ENCODE data around the gene ABLIM2.

Gene ABLIM2

GRCh38 chr4:7993671-7994070 lies 164.9 kb downstream of the ABLIM2 start:
- DNase-seq: no peak

GRCh38 chr4:7992846-7993245 lies 165.8 kb downstream of the ABLIM2 start:
- DNase-seq: no peak

GRCh38 chr4:7990807-7991459 lies 167.7 kb downstream of the ABLIM2 start:
- DNase-seq: no peak

GRCh38 chr4:7989654-7990053 lies 169.0 kb downstream of the ABLIM2 start:
- DNase-seq: no peak

- no peak for DNase-seq
These were observed 170.2 kb downstream of the ABLIM2 start for GRCh38 chr4:7988437-7988836.

- DNase-seq: peak; percentile 55
These were observed 171.2 kb downstream of the ABLIM2 start for GRCh38 chr4:7987148-7987989.

GRCh38 chr4:7985891-7986441 lies 172.6 kb downstream of the ABLIM2 start:
- DNase-seq: no peak

GRCh38 chr4:7985072-7985471 lies 173.5 kb downstream of the ABLIM2 start:
- DNase-seq: no peak

- DNase-seq: no peak
These were observed 174.2 kb downstream of the ABLIM2 start for GRCh38 chr4:7984286-7984925.

- DNase-seq: no peak
These were observed 175.3 kb downstream of the ABLIM2 start for GRCh38 chr4:7983296-7983695.

GRCh38 chr4:7981738-7982394 lies 176.7 kb downstream of the ABLIM2 start:
- no peak for DNase-seq

- no peak for DNase-seq
These were observed 178.6 kb downstream of the ABLIM2 start for GRCh38 chr4:7980036-7980435.

GRCh38 chr4:7979652-7979968 lies 179.0 kb downstream of the ABLIM2 start:
- no peak for DNase-seq

- no peak for DNase-seq
These were observed 179.5 kb downstream of the ABLIM2 start for GRCh38 chr4:7978907-7979651.

- peak; percentile 53 for DNase-seq
These were observed 180.1 kb downstream of the ABLIM2 start for GRCh38 chr4:7978489-7978888.

GRCh38 chr4:7976634-7977033 lies 182.0 kb downstream of the ABLIM2 start:
- no peak for DNase-seq

GRCh38 chr4:7976025-7976424 lies 182.6 kb downstream of the ABLIM2 start:
- no peak for DNase-seq

- no peak for DNase-seq
These were observed 184.2 kb downstream of the ABLIM2 start for GRCh38 chr4:7974425-7974824.

GRCh38 chr4:7973545-7973981 lies 185.1 kb downstream of the ABLIM2 start:
- DNase-seq: no peak

- no peak for DNase-seq
These were observed 186.6 kb downstream of the ABLIM2 start for GRCh38 chr4:7971881-7972500.

- DNase-seq: no peak
These were observed 187.4 kb downstream of the ABLIM2 start for GRCh38 chr4:7971159-7971631.
